GM21576 (cell line): ENCODE measurements around the gene C20orf202.

Experiments
- ATAC-seq: cut with Tn5 transposase; IDR thresholded peaks from one replicate; pipeline ENCODE4 v1.9.1; 2021; ENCODE audit warnings: mild to moderate bottlenecking, moderate library complexity; ENCODE audit not compliant: unreplicated experiment

Gene C20orf202

GRCh38 chr20:1184260-1184637 is 19.0 kb upstream of the C20orf202 start:
- no peak for ATAC-seq

GRCh38 chr20:1184638-1185315 is 18.5 kb upstream of the C20orf202 start, which contains the start of gene TMEM74B:
Gene TMEM74B (minus strand): TSS chr20:1184981. CDS start chr20:1183801, 1,180 bp downstream.
- no peak for ATAC-seq

- ATAC-seq: no peak
These were observed 17.9 kb upstream of the C20orf202 start for GRCh38 chr20:1185316-1185741.

GRCh38 chr20:1185790-1186334 is 17.4 kb upstream of the C20orf202 start:
- no peak for ATAC-seq

- ATAC-seq: no peak
These were observed 16.8 kb upstream of the C20orf202 start for GRCh38 chr20:1186367-1186991.

GRCh38 chr20:1187605-1188171 is 15.6 kb upstream of the C20orf202 start:
- ATAC-seq: no peak

GRCh38 chr20:1188347-1188746 is 14.9 kb upstream of the C20orf202 start:
- ATAC-seq: no peak

GRCh38 chr20:1189827-1190226 is 13.4 kb upstream of the C20orf202 start:
- no peak for ATAC-seq

GRCh38 chr20:1190847-1191246 is 12.4 kb upstream of the C20orf202 start:
- no peak for ATAC-seq

GRCh38 chr20:1191299-1191698 is 12.0 kb upstream of the C20orf202 start:
- no peak for ATAC-seq

- ATAC-seq: no peak
These were observed 8.0 kb upstream of the C20orf202 start for GRCh38 chr20:1195226-1195625.

- no peak for ATAC-seq
These were observed 6.6 kb upstream of the C20orf202 start for GRCh38 chr20:1196634-1197033.

- no peak for ATAC-seq
These were observed 5.5 kb upstream of the C20orf202 start for GRCh38 chr20:1197801-1198200.

GRCh38 chr20:1198751-1199150 is 4.5 kb upstream of the C20orf202 start:
- ATAC-seq: no peak

- no peak for ATAC-seq
These were observed 3.9 kb upstream of the C20orf202 start for GRCh38 chr20:1199212-1199873.

GRCh38 chr20:1199964-1200363 is 3.3 kb upstream of the C20orf202 start:
- ATAC-seq: no peak

- no peak for ATAC-seq
These were observed 376 bp downstream of the C20orf202 start for GRCh38 chr20:1203630-1204029.

GRCh38 chr20:1204113-1204512 is 859 bp downstream of the C20orf202 start:
- ATAC-seq: no peak

GRCh38 chr20:1204576-1204975 is 1.3 kb downstream of the C20orf202 start:
- ATAC-seq: no peak

GRCh38 chr20:1205802-1206201 is 2.5 kb downstream of the C20orf202 start:
- no peak for ATAC-seq

GRCh38 chr20:1206366-1207148 is 3.3 kb downstream of the C20orf202 start:
- no peak for ATAC-seq
